Duodenal mucosa (tissue), 2 donors: ENCODE measurements around the gene SPCS1.

Experiments used
- H3K27ac ChIP-seq: one replicate; pipeline ENCODE4 v1.7.0; 2013; ENCODE audit warnings: low read depth, low read length
- H3K27me3 ChIP-seq, 2 donors: one replicate each; pipeline ENCODE4 v1.7.0; 2013; ENCODE audit warnings: low read length in 2 of 2, control low read depth in 1 of 2; ENCODE audit not compliant: insufficient read depth in 2 of 2, control insufficient read depth in 1 of 2
- H3K36me3 ChIP-seq, 2 donors: one replicate each; pipeline ENCODE4 v1.7.0; 2013; ENCODE audit warnings: low read length in 2 of 2, control low read depth in 1 of 2; ENCODE audit not compliant: insufficient read depth in 2 of 2, control insufficient read depth in 1 of 2
- H3K4me1 ChIP-seq, 2 donors: one replicate each; pipeline ENCODE4 v1.7.0; 2013; ENCODE audit warnings: low read length in 2 of 2, control low read depth in 1 of 2; ENCODE audit not compliant: insufficient read depth in 2 of 2, control insufficient read depth in 1 of 2
- H3K4me3 ChIP-seq, 2 donors: one replicate each; pipeline ENCODE4 v1.7.0; 2013; ENCODE audit warnings: low read length in 2 of 2, low read depth in 1 of 2
- H3K9ac ChIP-seq, 2 donors: one replicate each; pipeline ENCODE4 v1.7.0; 2013; ENCODE audit warnings: low read length in 2 of 2, low read depth in 1 of 2
- H3K9me3 ChIP-seq, 2 donors: one replicate each; pipeline ENCODE4 v1.7.0; 2013; ENCODE audit warnings: low read length in 2 of 2, control low read depth in 1 of 2; ENCODE audit not compliant: control insufficient read depth in 1 of 2

SPCS1 gene

GRCh38 chr3:52756141-52756540 is 50.2 kb downstream of the SPCS1 start:
- Histone ChIP-seq H3K9me3 (no peaks in the 10 kb centered on the region), H3K27me3 (no peaks in the 10 kb centered on the region), H3K36me3 (peaks cover 5 to 57% of the 10 kb centered on the region in 2 donors), H3K4me3 (no peak overlapping the region), H3K9ac (no peak overlapping the region), H3K27ac (no peak overlapping the region), H3K4me1 (no peaks in the 10 kb centered on the region)
